Endothelial cell of umbilical vein (primary cell): Measurements from ENCODE around the gene SPACDR.

ENCODE experiments used
- JUN ChIP-seq: IDR thresholded peaks from 2 replicates; pipeline ENCODE4 v1.6.1; 2011; ENCODE audit warnings: borderline replicate concordance, low read depth; ENCODE audit not compliant: insufficient read length, insufficient read depth
- POLR2A ChIP-seq: IDR thresholded peaks from 2 replicates; pipeline ENCODE4 v1.6.1; 2012; ENCODE audit warnings: low read depth, mild to moderate bottlenecking, control low read depth, low read length

DNA sequence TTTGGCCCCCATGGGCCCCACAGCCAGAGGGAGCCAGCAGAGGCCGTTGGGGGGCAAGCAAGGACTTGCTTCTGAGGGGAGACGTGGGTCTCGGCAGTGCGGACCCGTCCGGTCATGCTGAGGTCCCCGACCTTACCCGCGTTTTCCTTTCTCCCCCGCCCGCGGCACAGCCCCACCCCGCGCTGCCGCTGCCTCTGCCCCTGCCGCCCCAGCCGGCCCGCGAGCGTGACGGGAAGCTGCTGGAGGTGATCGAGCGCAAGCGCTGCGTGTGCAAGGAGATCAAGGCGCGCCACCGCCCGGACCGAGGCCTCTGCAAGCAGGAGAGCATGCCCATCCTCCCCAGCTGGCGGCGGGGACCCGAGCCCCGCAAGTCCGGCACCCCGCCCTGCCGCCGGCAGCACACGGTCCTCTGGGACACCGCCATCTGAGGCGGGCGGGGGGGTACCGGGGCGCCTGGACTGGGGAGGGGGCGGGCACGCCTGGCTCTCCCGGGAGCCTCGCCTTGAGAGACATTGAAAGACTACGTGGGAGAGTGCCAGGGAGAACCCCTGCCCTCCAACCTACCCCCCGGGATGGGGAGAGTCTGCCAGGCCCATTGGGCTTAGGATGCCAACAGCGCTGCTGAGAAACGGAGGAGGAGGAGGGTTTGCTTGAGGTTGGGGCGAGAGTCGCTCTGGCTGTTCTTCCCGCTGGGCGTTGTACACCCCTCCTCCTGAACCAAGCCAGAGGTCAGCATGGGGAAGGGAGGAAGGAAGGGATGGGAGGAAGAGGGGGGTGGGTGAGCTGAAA lies 29.6 kb upstream of the SPACDR start:
- TF ChIP-seq JUN, result no peak
- no peak for TF ChIP-seq POLR2A
